B cell (primary cell): ENCODE results near the gene TECR. TPM values are rescaled to one million over a fixed set of nuclear protein-coding genes. Genes with fewer than 3 reads are reported as not detected.

Experiments
- ATAC-seq: fragments of 200-7000 bp; cut with Tn5 transposase; one replicate; pipeline ENCODE4 v1.10.0; 2021; ENCODE audit warnings: low read depth, mild to moderate bottlenecking, moderate number of reproducible peaks, moderate library complexity
- CTCF ChIA-PET: fragments of 350-600 bp; sonication (Branson Sonifier 250); formaldehyde crosslinking; loops from one replicate; lab custom pipeline; 2021; ENCODE audit warnings: antibody characterized with exemption, inconsistent platforms; lab: Charles Lee
- POLR2A ChIA-PET: fragments of 350-600 bp; sonication (Branson Sonifier 250); formaldehyde crosslinking; loops from one replicate; lab custom pipeline; 2021; ENCODE audit warnings: antibody characterized with exemption; lab: Charles Lee
- DNase-seq: peaks from one replicate; pipeline ENCODE4 v3.0.0; 2013
- H2AFZ ChIP-seq: 2 replicates; pipeline ENCODE4 v1.6.1; 2012; ENCODE audit warnings: mild to moderate bottlenecking, low read depth, low read length; ENCODE audit not compliant: insufficient read depth, poor library complexity, severe bottlenecking
- H3K27ac ChIP-seq, 2 donors: 1 replicate in 1 of 2; 2 replicates in 1 of 2; pipeline ENCODE4 v1.5.1; 2012 to 2013; ENCODE audit warnings: low read length in 2 of 2, mild to moderate bottlenecking in 2 of 2, moderate library complexity in 1 of 2
- H3K27me3 ChIP-seq, 4 experiments: fragments of 200-600 bp in 1 of 4; sonication (generic) in 1 of 4; replicated peaks in 1 of 4; 1 replicate in 2 of 4; 2 replicates in 2 of 4; pipeline versions ENCODE4 v1.6.1 to v1.7.0; 2013 to 2016; ENCODE audit warnings: low read length in 3 of 4, mild to moderate bottlenecking in 2 of 4, mixed read lengths in 1 of 4, moderate library complexity in 1 of 4; ENCODE audit not compliant: insufficient read depth in 4 of 4, control insufficient read depth in 3 of 4; ENCODE audit errors: control extremely low read depth in 1 of 4
- H3K36me3 ChIP-seq, 2 experiments: replicated peaks in 1 of 2; 1 replicate in 1 of 2; 2 replicates in 1 of 2; pipeline versions ENCODE4 v1.6.1 to v1.7.1; 2013; ENCODE audit warnings: low read length in 1 of 2; ENCODE audit not compliant: insufficient read depth in 2 of 2, control insufficient read depth in 1 of 2; ENCODE audit errors: control extremely low read depth in 1 of 2, extremely low read depth in 1 of 2
- H3K4me1 ChIP-seq, 2 donors: fragments of 200-600 bp in 1 of 2; sonication (generic) in 1 of 2; 1 replicate in 1 of 2; 2 replicates in 1 of 2; pipeline versions ENCODE4 v1.5.1 to v1.6.1; 2013 to 2017; ENCODE audit warnings: low read length in 2 of 2; ENCODE audit not compliant: control insufficient read depth in 2 of 2, insufficient read depth in 2 of 2
- H3K4me2 ChIP-seq: replicated peaks from 2 replicates; pipeline ENCODE3; 2012; ENCODE audit warnings: mild to moderate bottlenecking, low read depth, low read length; ENCODE audit not compliant: poor library complexity, severe bottlenecking
- H3K4me3 ChIP-seq, 5 experiments: fragments of 200-600 bp in 1 of 5; sonication (generic) in 1 of 5; 1 replicate in 3 of 5; 2 replicates in 2 of 5; pipeline versions ENCODE4 v1.5.1 to v1.7.0; 2011 to 2016; ENCODE audit warnings: low read length in 4 of 5, mild to moderate bottlenecking in 4 of 5, low read depth in 2 of 5, control low read depth in 1 of 5, moderate library complexity in 1 of 5; ENCODE audit not compliant: insufficient read depth in 1 of 5; ENCODE audit errors: control extremely low read depth in 1 of 5, extremely low read depth in 1 of 5
- H3K79me2 ChIP-seq: fragments of 200-600 bp; sonication (generic); one replicate; pipeline ENCODE4 v1.6.0; 2016; ENCODE audit warnings: low read length; ENCODE audit not compliant: control insufficient read depth, insufficient read depth
- H3K9ac ChIP-seq: fragments of 200-600 bp; sonication (generic); 2 replicates; pipeline ENCODE4 v1.6.1; 2017; ENCODE audit warnings: mild to moderate bottlenecking, low read length, moderate library complexity
- H3K9me3 ChIP-seq, 3 donors: one replicate each; pipeline versions ENCODE4 v1.6.1 to v1.7.1; 2013; ENCODE audit warnings: low read length in 2 of 3; ENCODE audit not compliant: control insufficient read depth in 2 of 3, insufficient read depth in 1 of 3; ENCODE audit errors: control extremely low read depth in 1 of 3
- H4K20me1 ChIP-seq: 2 replicates; pipeline ENCODE4 v1.6.0; 2012; ENCODE audit warnings: mild to moderate bottlenecking, low read length; ENCODE audit not compliant: insufficient read depth, control insufficient read depth, poor library complexity, severe bottlenecking
- H3K27ac Mint-ChIP-seq: one replicate; pipeline ENCODE4 v1.8.0; 2021; ENCODE audit warnings: mixed read lengths
- H3K27me3 Mint-ChIP-seq: one replicate; pipeline ENCODE4 v1.8.0; 2021; ENCODE audit warnings: mixed read lengths
- H3K4me1 Mint-ChIP-seq: one replicate; pipeline ENCODE4 v1.8.0; 2021; ENCODE audit warnings: mixed read lengths
- H3K4me3 Mint-ChIP-seq: one replicate; pipeline ENCODE4 v1.8.0; 2021; ENCODE audit warnings: mixed read lengths
- H3K9me3 Mint-ChIP-seq: one replicate; pipeline ENCODE4 v1.8.0; 2022; ENCODE audit warnings: mixed read lengths; ENCODE audit not compliant: insufficient read depth
- CTCF ChIP-seq: fragments of 200-600 bp; IDR thresholded peaks from one replicate; pipeline ENCODE4 v1.8.0; 2022; ENCODE audit warnings: antibody characterized with exemption, mild to moderate bottlenecking
- EZH2 ChIP-seq: IDR thresholded peaks from 2 replicates; pipeline ENCODE4 v1.6.1; 2012; ENCODE audit warnings: borderline replicate concordance, low read depth, mild to moderate bottlenecking, moderate library complexity, low read length; ENCODE audit not compliant: insufficient read depth, poor library complexity, severe bottlenecking
- WGBS: methylation state at CpG from one replicate; pipeline ENCODE4 v1.1.5; 2013; ENCODE audit warnings: missing lambda C conversion rate; ENCODE audit not compliant: insufficient coverage; 5-methylcytosine and 5-hydroxymethylcytosine counted together
- intact Hi-C: fragments of 100-400 bp; cut with micrococcal nuclease; formaldehyde crosslinking; loops from one replicate; pipeline ENCODE4 v1.10.0; 2022
- polyA plus RNA-seq: library from polyadenylated mRNA; depleted of rRNA; stranded (reverse); fragments of >200 nt; gene quantifications from 2 replicates; pipeline ENCODE4 v1.2.3, GENCODE V29; 2012
- total RNA-seq, 2 donors: library from RNA; stranded (reverse); fragments of 120-200 nt in 1 of 2; gene quantifications; 1 replicate in 1 of 2; 2 replicates in 1 of 2; pipeline versions ENCODE4 v1.2.3 to v1.2.4, GENCODE V29; 2013 to 2022

Gene TECR
- total and polyA plus RNA-seq, 2 donors (not counting 1 experiment from before 2014, with no cell fraction given) = 68.9 to 129 TPM

- DNase-seq = no peak
- Histone ChIP-seq H3K27me3 (no peaks in the 10 kb centered on the region), H3K4me1 (peaks cover 2 to 8% of the 10 kb centered on the region in 2 donors), H4K20me1 (peaks cover 37% of the 10 kb centered on the region), H3K9ac (no peak overlapping the region), H3K9me3 (no peaks in the 10 kb centered on the region), H3K27ac (no peak overlapping the region), H2AFZ (no peak overlapping the region), H3K4me3 (no peak overlapping the region), H3K36me3 (peaks cover 0 to 13% of the 10 kb centered on the region in 2 experiments), H3K4me2 (no peak overlapping the region), H3K79me2 (peaks cover 81% of the 10 kb centered on the region)
- H3K4me1 Mint-ChIP-seq = peaks cover 20% of the 10 kb centered on the region
- H3K4me3 Mint-ChIP-seq = no peak overlapping the region
- ChIA-PET CTCF (interaction anchor here (0.7 to 3.7 kb wide), 2 partner anchors 11 to 145 kb away, joined by 3 to 16 read pairs; partner anchors contain the start of gene ZNF333), POLR2A (interaction anchor here (0.6 kb wide), 1 partner anchor 20 kb away, joined by 3 read pairs; no protein-coding TSS in a partner anchor)
- H3K27ac Mint-ChIP-seq = no peak overlapping the region
- no peaks in the 10 kb centered on the region for H3K9me3 Mint-ChIP-seq
- no peaks in the 10 kb centered on the region for H3K27me3 Mint-ChIP-seq
- WGBS = 95% methylated on average over 18 of the region's 21 CpGs
- intact Hi-C loops = no loop called here
- ATAC-seq = no peak
- TF ChIP-seq EZH2 = no peak
- no peak for TF ChIP-seq CTCF
Observed at GRCh38 chr19:14544977-14545715, 15.8 kb downstream of the TECR start.

GRCh38 chr19:14545716-14546082 is 16.3 kb downstream of the TECR start:
- H3K4me1 ChIP-seq = peaks cover 8 to 13% of the 10 kb centered on the region in 2 donors
- no peaks in the 10 kb centered on the region for H3K9me3 ChIP-seq
- no peak for ATAC-seq
- POLR2A ChIA-PET = interaction anchor here (0.6 kb wide), 1 partner anchor 21 kb away, joined by 3 read pairs; no protein-coding TSS in a partner anchor
- CTCF ChIA-PET = interaction anchor here (3.7 kb wide), 1 partner anchor 10 kb away, joined by 16 read pairs; no protein-coding TSS in a partner anchor
- H3K79me2 ChIP-seq = peaks cover 82% of the 10 kb centered on the region
- no peak overlapping the region for H3K27ac ChIP-seq
- peaks cover 0 to 13% of the 10 kb centered on the region in 2 experiments for H3K36me3 ChIP-seq
- no peaks in the 10 kb centered on the region for H3K27me3 ChIP-seq
- Mint-ChIP-seq H3K9me3 (no peaks in the 10 kb centered on the region), H3K4me1 (peaks cover 25% of the 10 kb centered on the region), H3K27ac (no peak overlapping the region), H3K27me3 (no peaks in the 10 kb centered on the region), H3K4me3 (no peak overlapping the region)
- H2AFZ ChIP-seq = no peak overlapping the region
- DNase-seq = no peak
- peaks cover 42% of the 10 kb centered on the region for H4K20me1 ChIP-seq
- intact Hi-C loops = no loop called here
- WGBS = 93% methylated on average over 9 of the region's 9 CpGs
- no peak for TF ChIP-seq EZH2
- no peak for TF ChIP-seq CTCF
- no peak overlapping the region for H3K4me3 ChIP-seq
- no peak overlapping the region for H3K9ac ChIP-seq
- no peak overlapping the region for H3K4me2 ChIP-seq
